Endothelial cell of umbilical vein (primary cell): Measurements from ENCODE around the gene SAE1. TPM values are rescaled to one million over a fixed set of nuclear protein-coding genes. Genes with fewer than 3 reads are reported as not detected.

Experiments used
- BruUV-seq: library from RNA; stranded (reverse); fragments of 400-500 nt; replicated peaks from 2 replicates; lab custom pipeline; 2021; lab: Mats Ljungman, UMichigan
- CTCF ChIA-PET: fragments of 300-600, 350-600 bp; sonication (Branson Sonifier 250); formaldehyde crosslinking; loops from one replicate; lab custom pipeline; 2021; ENCODE audit warnings: antibody characterized with exemption, inconsistent platforms; lab: Charles Lee
- POLR2A ChIA-PET: fragments of 300-600, 350-600 bp; sonication (Branson Sonifier 250); formaldehyde crosslinking; loops from one replicate; lab custom pipeline; 2021; ENCODE audit warnings: antibody characterized with exemption, inconsistent platforms; lab: Charles Lee
- DNase-seq: peaks from one replicate; pipeline ENCODE4 v3.0.0-alpha.2; 2011; ENCODE audit warnings: low read depth, low spot score
- FAIRE-seq: peaks from 2 replicates; lab custom pipeline; 2011; peaks lifted over from hg19 to GRCh38; lab: Jason Lieb, UNC
- H2AFZ ChIP-seq: 2 replicates; pipeline ENCODE4 v1.6.0; 2012; ENCODE audit warnings: low read depth, low read length, control low read depth, inconsistent platforms
- H3K27ac ChIP-seq: 2 replicates; pipeline ENCODE4 v1.5.1; 2011; ENCODE audit warnings: low read depth, mild to moderate bottlenecking, control low read depth, low read length, moderate library complexity; ENCODE audit not compliant: insufficient read depth
- H3K27me3 ChIP-seq, 2 experiments: 2 replicates each; pipeline versions ENCODE4 v1.6.0 to v1.6.1; 2011; ENCODE audit warnings: low read length in 2 of 2, mixed read lengths in 1 of 2; ENCODE audit not compliant: control insufficient read depth in 2 of 2, insufficient read depth in 2 of 2
- H3K36me3 ChIP-seq, 2 experiments: 2 replicates in 1 of 2; 3 replicates in 1 of 2; pipeline ENCODE4 v1.5.1; 2011; ENCODE audit warnings: low read length in 2 of 2, mild to moderate bottlenecking in 1 of 2, moderate library complexity in 1 of 2; ENCODE audit not compliant: control insufficient read depth in 2 of 2, insufficient read depth in 2 of 2; ENCODE audit errors: extremely low read depth in 1 of 2
- H3K4me1 ChIP-seq: 3 replicates; pipeline ENCODE4 v1.5.1; 2011; ENCODE audit warnings: mild to moderate bottlenecking, low read length; ENCODE audit not compliant: control insufficient read depth, insufficient read depth; ENCODE audit errors: extremely low read depth
- H3K4me2 ChIP-seq: 2 replicates; pipeline ENCODE4 v1.6.1; 2011; ENCODE audit warnings: low read length, control low read depth, mixed read lengths; ENCODE audit not compliant: insufficient read depth
- H3K4me3 ChIP-seq, 3 experiments: fragments of 200-600 bp in 1 of 3; sonication (generic), shearing (Covaris generic) in 1 of 3; replicated peaks in 1 of 3; 2 replicates each; pipeline ENCODE4 v1.5.1; 2011 to 2016; ENCODE audit warnings: control low read depth in 3 of 3, low read length in 3 of 3, mild to moderate bottlenecking in 2 of 3, inconsistent platforms in 1 of 3, low read depth in 1 of 3, moderate library complexity in 1 of 3; ENCODE audit not compliant: insufficient read depth in 1 of 3
- H3K79me2 ChIP-seq: 2 replicates; pipeline ENCODE4 v1.6.0; 2012; ENCODE audit warnings: low read length, inconsistent platforms; ENCODE audit not compliant: control insufficient read depth, insufficient read depth
- H3K9ac ChIP-seq: replicated peaks from 2 replicates; pipeline ENCODE3; 2011; ENCODE audit warnings: low read length, control low read depth; ENCODE audit not compliant: insufficient read depth; ENCODE audit errors: extremely low read depth
- H3K9me1 ChIP-seq: replicated peaks from 3 replicates; pipeline ENCODE4 v1.6.0; 2011; ENCODE audit warnings: mild to moderate bottlenecking, low read length; ENCODE audit not compliant: control insufficient read depth, insufficient read depth; ENCODE audit errors: extremely low read depth
- H3K9me3 ChIP-seq: replicated peaks from 2 replicates; pipeline ENCODE4 v1.5.1; 2012; ENCODE audit warnings: low read length, inconsistent platforms; ENCODE audit not compliant: control insufficient read depth, insufficient read depth
- H4K20me1 ChIP-seq: replicated peaks from 2 replicates; pipeline ENCODE3; 2011; ENCODE audit warnings: mild to moderate bottlenecking, low read length; ENCODE audit not compliant: control insufficient read depth, insufficient read depth; ENCODE audit errors: extremely low read depth
- CTCF ChIP-seq, 2 donors: IDR thresholded peaks; 1 replicate in 1 of 2; 2 replicates in 1 of 2; pipeline ENCODE4 v1.5.1; 2011; ENCODE audit warnings: low read length in 2 of 2, mild to moderate bottlenecking in 2 of 2, moderate library complexity in 2 of 2, control low read depth in 1 of 2, inconsistent platforms in 1 of 2, low read depth in 1 of 2; ENCODE audit not compliant: insufficient read depth in 1 of 2; ENCODE audit errors: extremely low read depth in 1 of 2
- EZH2 ChIP-seq: IDR thresholded peaks from 2 replicates; pipeline ENCODE4 v1.6.1; 2012; ENCODE audit warnings: borderline replicate concordance, low read depth, mild to moderate bottlenecking, moderate library complexity, low read length, inconsistent platforms; ENCODE audit not compliant: severe bottlenecking
- FOS ChIP-seq: IDR thresholded peaks from 2 replicates; pipeline ENCODE4 v1.6.1; 2011; ENCODE audit warnings: mild to moderate bottlenecking, low read length, moderate library complexity, borderline replicate concordance; ENCODE audit not compliant: insufficient read depth
- GATA2 ChIP-seq: IDR thresholded peaks from 2 replicates; pipeline ENCODE4 v1.7.0; 2011; ENCODE audit warnings: low read depth, mild to moderate bottlenecking, moderate library complexity, mixed read lengths, low read length; ENCODE audit not compliant: insufficient read length, insufficient read depth
- MAX ChIP-seq: IDR thresholded peaks from 2 replicates; pipeline ENCODE4 v1.6.1; 2011; ENCODE audit not compliant: insufficient read depth, insufficient read length
- MYC ChIP-seq: IDR thresholded peaks from one replicate; pipeline ENCODE4 v1.6.1; 2011; ENCODE audit warnings: mild to moderate bottlenecking, low read depth, low read length
- POLR2A ChIP-seq: IDR thresholded peaks from 2 replicates; pipeline ENCODE4 v1.6.1; 2012; ENCODE audit warnings: low read depth, mild to moderate bottlenecking, control low read depth, low read length
- POLR2AphosphoS5 ChIP-seq: IDR thresholded peaks from 2 replicates; pipeline ENCODE4 v1.6.1; 2012; ENCODE audit warnings: low read depth, mild to moderate bottlenecking, control low read depth, low read length, moderate library complexity; ENCODE audit not compliant: insufficient read depth
- dilution Hi-C: fragments of 300-500 bp; cut with MboI; formaldehyde crosslinking; loops from one replicate; pipeline ENCODE4 v1.15.0; 2019; ENCODE audit warnings: low sequenced_read_pairs; ENCODE audit not compliant: extremely low pct_ligation_motif_present
- intact Hi-C: fragments of 100-400 bp; cut with micrococcal nuclease; formaldehyde crosslinking; loops from one replicate; pipeline ENCODE4 v1.10.0; 2022
- polyA plus RNA-seq, 4 experiments: library from polyadenylated mRNA; depleted of rRNA in 3 of 4; stranded (reverse) in 3 of 4; unstranded in 1 of 4; fragments of >200 nt; gene quantifications; 2 replicates each; pipeline versions ENCODE4 v1.2.1 to v1.2.3, GENCODE V29; 2011 to 2012; ENCODE audit warnings: missing spikeins in 1 of 4
- total RNA-seq: library from RNA; stranded (reverse); gene quantifications from 2 replicates; pipeline ENCODE4 v1.2.3, GENCODE V29; 2021

The SAE1 gene
- total and polyA plus RNA-seq, 2 donors (not counting 3 experiments of a cell fraction or from before 2014, with no cell fraction given): 165 to 219 TPM

GRCh38 chr19:47236072-47236675 lies 105.5 kb downstream of the SAE1 start:
- no peak for FAIRE-seq
- no peaks in the 10 kb centered on the region for H3K79me2 ChIP-seq
- no peak overlapping the region for H3K4me3 ChIP-seq
- POLR2A ChIA-PET: interaction anchor here (0.7 kb wide), 1 partner anchor 10 kb away, joined by 3 read pairs; no protein-coding TSS in a partner anchor
- H3K4me2 ChIP-seq: no peak overlapping the region
- H3K36me3 ChIP-seq: no peaks in the 10 kb centered on the region
- no peak overlapping the region for H3K9ac ChIP-seq
- H3K27me3 ChIP-seq: no peaks in the 10 kb centered on the region
- BruUV-seq: no TSS peak
- no peak overlapping the region for H2AFZ ChIP-seq
- TF ChIP-seq EZH2 (no peak), POLR2AphosphoS5 (no peak)
- H3K9me1 ChIP-seq: no peaks in the 10 kb centered on the region
- no peaks in the 10 kb centered on the region for H3K9me3 ChIP-seq
- peaks cover 22% of the 10 kb centered on the region for H3K4me1 ChIP-seq
- dilution Hi-C loops: no loop called here
- CTCF ChIA-PET: interaction anchor here (2.3 to 4.3 kb wide), 2 partner anchors 8 to 25 kb away, joined by 13 to 32 read pairs; no protein-coding TSS in a partner anchor
- no peaks in the 10 kb centered on the region for H4K20me1 ChIP-seq
- DNase-seq: no peak
- intact Hi-C loops: no loop called here
- H3K27ac ChIP-seq: no peak overlapping the region

GRCh38 chr19:47239152-47239551 lies 108.5 kb downstream of the SAE1 start:
- Histone ChIP-seq H2AFZ (peak overlapping the region; percentile 46), H3K27me3 (no peaks in the 10 kb centered on the region), H3K4me2 (no peak overlapping the region), H4K20me1 (no peaks in the 10 kb centered on the region), H3K9ac (no peak overlapping the region), H3K9me3 (no peaks in the 10 kb centered on the region), H3K27ac (no peak overlapping the region), H3K9me1 (no peaks in the 10 kb centered on the region), H3K4me3 (peak overlapping the region in 1 of 3 experiments; percentile 15), H3K36me3 (no peaks in the 10 kb centered on the region), H3K4me1 (peaks cover 17% of the 10 kb centered on the region), H3K79me2 (no peaks in the 10 kb centered on the region)
- no TSS peak for BruUV-seq
- intact Hi-C loops (no loop called here), dilution Hi-C loops (no loop called here)
- peak; percentile 53 for FAIRE-seq
- no peak for TF ChIP-seq CTCF (IDR thresholded peaks at IDR 0.05; ENCODE audit: extremely low read depth in 1 of 2, insufficient read depth in 1 of 2, low read depth in 1 of 2, low read length in 2 of 2)
- TF ChIP-seq MAX: no peak
- no peak for TF ChIP-seq MYC
- TF ChIP-seq GATA2: no peak
- no peak for TF ChIP-seq POLR2A
- no peak for TF ChIP-seq FOS
- POLR2A ChIA-PET: no interaction called here
- DNase-seq: no peak
- CTCF ChIA-PET: interaction anchor here (0.8 to 1.3 kb wide), 4 partner anchors 11 to 81 kb away, joined by 3 to 5 read pairs (median 3); no protein-coding TSS in a partner anchor
